Panc1 (cell line): ENCODE results near the gene ACLY. TPM values are rescaled to one million over a fixed set of nuclear protein-coding genes. Genes with fewer than 3 reads are reported as not detected.
"Not testable (repeated sequence)": the region's sequence is repeated elsewhere in the genome, so short reads cannot be mapped to it uniquely, and the experiment has no call there.

Experiments used
- ATAC-seq: fragments of 200-7000 bp; cut with Tn5 transposase; 2 replicates; pipeline ENCODE4 v1.9.1; 2020; ENCODE audit warnings: mild to moderate bottlenecking, moderate library complexity
- BruUV-seq: library from RNA; stranded (reverse); fragments of 400-500 nt; replicated peaks from 2 replicates; lab custom pipeline; 2021; lab: Mats Ljungman, UMichigan
- CTCF ChIA-PET: fragments of 300-600 bp; sonication (Branson Sonifier 250); formaldehyde crosslinking; loops from one replicate; lab custom pipeline; 2022; ENCODE audit warnings: antibody characterized with exemption; lab: Charles Lee
- POLR2A ChIA-PET: fragments of 300-600 bp; sonication (Branson Sonifier 250); formaldehyde crosslinking; loops from one replicate; lab custom pipeline; 2022; ENCODE audit warnings: antibody characterized with exemption; lab: Charles Lee
- DNase-seq: peaks from one replicate; pipeline ENCODE4 v3.0.0-alpha.2; 2010; ENCODE audit warnings: low read depth, low spot score
- H3K27ac ChIP-seq: 2 replicates; pipeline ENCODE4 v1.5.1; 2011; ENCODE audit warnings: mild to moderate bottlenecking, low read length, inconsistent platforms
- H3K27me3 ChIP-seq: fragments of 200-500 bp; sonication (Bioruptor generic); 2 replicates; pipeline ENCODE4 v1.6.0; 2014; ENCODE audit warnings: low read length, inconsistent platforms; ENCODE audit not compliant: control insufficient read depth, insufficient read depth
- H3K36me3 ChIP-seq: fragments of 200-500 bp; sonication (Bioruptor generic); 2 replicates; pipeline ENCODE4 v1.5.1; 2014; ENCODE audit warnings: inconsistent platforms, mild to moderate bottlenecking, low read length, moderate library complexity; ENCODE audit not compliant: control insufficient read depth, insufficient read depth
- H3K4me1 ChIP-seq: 2 replicates; pipeline ENCODE4 v1.5.1; 2011; ENCODE audit warnings: inconsistent platforms, mild to moderate bottlenecking, low read length, moderate library complexity; ENCODE audit not compliant: control insufficient read depth, insufficient read depth
- H3K4me3 ChIP-seq, 2 experiments: 2 replicates each; pipeline ENCODE4 v1.5.1; 2011 to 2012; ENCODE audit warnings: low read depth in 2 of 2, low read length in 2 of 2, mild to moderate bottlenecking in 2 of 2, inconsistent platforms in 1 of 2, moderate library complexity in 1 of 2
- H3K9me3 ChIP-seq: fragments of 200-500 bp; sonication (Bioruptor generic); 2 replicates; pipeline ENCODE4 v1.5.1; 2014; ENCODE audit warnings: low read depth, mild to moderate bottlenecking, inconsistent platforms, low read length, moderate library complexity; ENCODE audit not compliant: control insufficient read depth, insufficient read depth
- CTCF ChIP-seq: fragments of 450-650 bp; IDR thresholded peaks from 2 replicates; pipeline ENCODE4 v1.5.1; 2017; ENCODE audit warnings: mild to moderate bottlenecking
- POLR2AphosphoS5 ChIP-seq: IDR thresholded peaks from 2 replicates; pipeline ENCODE4 v1.6.1; 2012; ENCODE audit warnings: mild to moderate bottlenecking, low read depth, low read length, moderate library complexity
- SIN3A ChIP-seq: IDR thresholded peaks from 2 replicates; pipeline ENCODE4 v1.6.1; 2012; ENCODE audit warnings: low read depth, mild to moderate bottlenecking, low read length, moderate library complexity, borderline replicate concordance; ENCODE audit not compliant: insufficient read depth
- TCF7L2 ChIP-seq: IDR thresholded peaks from 2 replicates; pipeline ENCODE4 v1.6.1; 2011; ENCODE audit warnings: mild to moderate bottlenecking, low read depth, low read length, inconsistent platforms
- in situ Hi-C: cut with HindIII; loops from 2 replicates; pipeline ENCODE4 v1.10.0; 2016; ENCODE audit warnings: low sequenced_read_pairs, low pct_unique_long_range_greater_than_20kb
- intact Hi-C: fragments of 100-400 bp; cut with micrococcal nuclease; formaldehyde crosslinking; loops from one replicate; pipeline ENCODE4 v1.10.0; 2022; ENCODE audit not compliant: unreplicated experiment
- total RNA-seq: library from RNA; stranded (reverse); gene quantifications from one replicate; pipeline ENCODE4 v1.2.1, GENCODE V29; 2021; ENCODE audit not compliant: unreplicated experiment
- TF ChIP-seq, protein P1 (sequence below), 2 experiments: IDR thresholded peaks; 2 replicates each; pipeline ENCODE4 v1.6.1; 2011 to 2012; ENCODE audit warnings: low read depth in 2 of 2, control low read depth in 1 of 2, low read length in 1 of 2, mild to moderate bottlenecking in 1 of 2, moderate library complexity in 1 of 2; ENCODE audit not compliant: insufficient read depth in 1 of 2

The ACLY gene
- total RNA-seq, 1 experiment from 2014 or later: 225 TPM

GRCh38 chr17:41844971-41845370, 73.8 kb downstream of the ACLY start:
- ChIA-PET CTCF (no interaction called here), POLR2A (no interaction called here)
- in situ Hi-C loops: no loop called here
- ATAC-seq (no peak), DNase-seq (no peak)
- no peak overlapping the region for H3K4me3 ChIP-seq
- intact Hi-C loops: no loop called here
- TF ChIP-seq, protein P1, sequence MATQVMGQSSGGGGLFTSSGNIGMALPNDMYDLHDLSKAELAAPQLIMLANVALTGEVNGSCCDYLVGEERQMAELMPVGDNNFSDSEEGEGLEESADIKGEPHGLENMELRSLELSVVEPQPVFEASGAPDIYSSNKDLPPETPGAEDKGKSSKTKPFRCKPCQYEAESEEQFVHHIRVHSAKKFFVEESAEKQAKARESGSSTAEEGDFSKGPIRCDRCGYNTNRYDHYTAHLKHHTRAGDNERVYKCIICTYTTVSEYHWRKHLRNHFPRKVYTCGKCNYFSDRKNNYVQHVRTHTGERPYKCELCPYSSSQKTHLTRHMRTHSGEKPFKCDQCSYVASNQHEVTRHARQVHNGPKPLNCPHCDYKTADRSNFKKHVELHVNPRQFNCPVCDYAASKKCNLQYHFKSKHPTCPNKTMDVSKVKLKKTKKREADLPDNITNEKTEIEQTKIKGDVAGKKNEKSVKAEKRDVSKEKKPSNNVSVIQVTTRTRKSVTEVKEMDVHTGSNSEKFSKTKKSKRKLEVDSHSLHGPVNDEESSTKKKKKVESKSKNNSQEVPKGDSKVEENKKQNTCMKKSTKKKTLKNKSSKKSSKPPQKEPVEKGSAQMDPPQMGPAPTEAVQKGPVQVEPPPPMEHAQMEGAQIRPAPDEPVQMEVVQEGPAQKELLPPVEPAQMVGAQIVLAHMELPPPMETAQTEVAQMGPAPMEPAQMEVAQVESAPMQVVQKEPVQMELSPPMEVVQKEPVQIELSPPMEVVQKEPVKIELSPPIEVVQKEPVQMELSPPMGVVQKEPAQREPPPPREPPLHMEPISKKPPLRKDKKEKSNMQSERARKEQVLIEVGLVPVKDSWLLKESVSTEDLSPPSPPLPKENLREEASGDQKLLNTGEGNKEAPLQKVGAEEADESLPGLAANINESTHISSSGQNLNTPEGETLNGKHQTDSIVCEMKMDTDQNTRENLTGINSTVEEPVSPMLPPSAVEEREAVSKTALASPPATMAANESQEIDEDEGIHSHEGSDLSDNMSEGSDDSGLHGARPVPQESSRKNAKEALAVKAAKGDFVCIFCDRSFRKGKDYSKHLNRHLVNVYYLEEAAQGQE (IDR thresholded peaks at IDR 0.05; ENCODE audit: insufficient read depth in 1 of 2, low read depth in 2 of 2, low read length in 1 of 2): no peak
- no peak for TF ChIP-seq POLR2AphosphoS5
- TF ChIP-seq CTCF: no peak
- TF ChIP-seq SIN3A: no peak
- no peak for TF ChIP-seq TCF7L2
- BruUV-seq: no TSS peak
- H3K27me3 ChIP-seq: no peaks in the 10 kb centered on the region
- H3K9me3 ChIP-seq: no peaks in the 10 kb centered on the region
- H3K36me3 ChIP-seq: no peaks in the 10 kb centered on the region
- H3K27ac ChIP-seq: no peak overlapping the region
- H3K4me1 ChIP-seq: no peaks in the 10 kb centered on the region

DNA sequence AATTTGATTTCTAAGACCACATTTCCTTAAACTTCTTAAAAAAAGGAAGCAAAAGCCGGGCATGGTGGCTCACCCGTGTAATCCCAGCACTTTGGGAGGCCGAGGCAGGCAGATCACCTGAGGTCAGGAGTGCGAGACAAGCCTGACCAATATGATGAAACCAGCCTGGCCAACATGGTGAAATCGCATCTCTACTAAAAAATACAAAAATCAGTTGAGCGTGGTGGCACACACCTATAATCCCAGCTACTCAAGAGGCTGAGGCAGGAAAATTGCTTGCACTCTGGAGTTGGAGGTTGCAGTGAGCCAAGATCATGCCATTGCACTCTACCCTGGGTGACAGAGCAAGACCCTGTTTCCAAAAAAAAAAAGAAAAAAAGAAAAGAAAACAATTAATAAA, 78.0 kb downstream of the ACLY start:
- CTCF ChIA-PET, BruUV-seq, DNase-seq, H3K36me3 ChIP-seq, intact Hi-C loops, H3K9me3 ChIP-seq, H3K4me1 ChIP-seq, POLR2A ChIA-PET, H3K27me3 ChIP-seq, in situ Hi-C loops, H3K4me3 ChIP-seq, H3K27ac ChIP-seq, ATAC-seq: not testable (repeated sequence)

- H3K27ac ChIP-seq, H3K9me3 ChIP-seq, H3K4me1 ChIP-seq, DNase-seq, H3K4me3 ChIP-seq, H3K27me3 ChIP-seq, BruUV-seq, intact Hi-C loops, in situ Hi-C loops, POLR2A ChIA-PET, ATAC-seq, H3K36me3 ChIP-seq: not testable (repeated sequence)
- CTCF ChIA-PET: interaction anchor here (0.7 kb wide), 1 partner anchor 133 kb away, joined by 3 read pairs; no protein-coding TSS in a partner anchor
These were observed 79.3 kb downstream of the ACLY start for GRCh38 chr17:41839448-41839847.
